NCI-H128 (cell line): ENCODE results near the gene ZNF574.
"Not testable (repeated sequence)": the region's sequence is repeated elsewhere in the genome, so short reads cannot be mapped to it uniquely, and the experiment has no call there.

Experiments
- DNase-seq: peaks from one replicate; lab custom pipeline; 2025; ENCODE audit not compliant: unreplicated experiment; lab: John Stamatoyannopoulos, UW

Gene ZNF574, protein sequence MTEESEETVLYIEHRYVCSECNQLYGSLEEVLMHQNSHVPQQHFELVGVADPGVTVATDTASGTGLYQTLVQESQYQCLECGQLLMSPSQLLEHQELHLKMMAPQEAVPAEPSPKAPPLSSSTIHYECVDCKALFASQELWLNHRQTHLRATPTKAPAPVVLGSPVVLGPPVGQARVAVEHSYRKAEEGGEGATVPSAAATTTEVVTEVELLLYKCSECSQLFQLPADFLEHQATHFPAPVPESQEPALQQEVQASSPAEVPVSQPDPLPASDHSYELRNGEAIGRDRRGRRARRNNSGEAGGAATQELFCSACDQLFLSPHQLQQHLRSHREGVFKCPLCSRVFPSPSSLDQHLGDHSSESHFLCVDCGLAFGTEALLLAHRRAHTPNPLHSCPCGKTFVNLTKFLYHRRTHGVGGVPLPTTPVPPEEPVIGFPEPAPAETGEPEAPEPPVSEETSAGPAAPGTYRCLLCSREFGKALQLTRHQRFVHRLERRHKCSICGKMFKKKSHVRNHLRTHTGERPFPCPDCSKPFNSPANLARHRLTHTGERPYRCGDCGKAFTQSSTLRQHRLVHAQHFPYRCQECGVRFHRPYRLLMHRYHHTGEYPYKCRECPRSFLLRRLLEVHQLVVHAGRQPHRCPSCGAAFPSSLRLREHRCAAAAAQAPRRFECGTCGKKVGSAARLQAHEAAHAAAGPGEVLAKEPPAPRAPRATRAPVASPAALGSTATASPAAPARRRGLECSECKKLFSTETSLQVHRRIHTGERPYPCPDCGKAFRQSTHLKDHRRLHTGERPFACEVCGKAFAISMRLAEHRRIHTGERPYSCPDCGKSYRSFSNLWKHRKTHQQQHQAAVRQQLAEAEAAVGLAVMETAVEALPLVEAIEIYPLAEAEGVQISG

DNA sequence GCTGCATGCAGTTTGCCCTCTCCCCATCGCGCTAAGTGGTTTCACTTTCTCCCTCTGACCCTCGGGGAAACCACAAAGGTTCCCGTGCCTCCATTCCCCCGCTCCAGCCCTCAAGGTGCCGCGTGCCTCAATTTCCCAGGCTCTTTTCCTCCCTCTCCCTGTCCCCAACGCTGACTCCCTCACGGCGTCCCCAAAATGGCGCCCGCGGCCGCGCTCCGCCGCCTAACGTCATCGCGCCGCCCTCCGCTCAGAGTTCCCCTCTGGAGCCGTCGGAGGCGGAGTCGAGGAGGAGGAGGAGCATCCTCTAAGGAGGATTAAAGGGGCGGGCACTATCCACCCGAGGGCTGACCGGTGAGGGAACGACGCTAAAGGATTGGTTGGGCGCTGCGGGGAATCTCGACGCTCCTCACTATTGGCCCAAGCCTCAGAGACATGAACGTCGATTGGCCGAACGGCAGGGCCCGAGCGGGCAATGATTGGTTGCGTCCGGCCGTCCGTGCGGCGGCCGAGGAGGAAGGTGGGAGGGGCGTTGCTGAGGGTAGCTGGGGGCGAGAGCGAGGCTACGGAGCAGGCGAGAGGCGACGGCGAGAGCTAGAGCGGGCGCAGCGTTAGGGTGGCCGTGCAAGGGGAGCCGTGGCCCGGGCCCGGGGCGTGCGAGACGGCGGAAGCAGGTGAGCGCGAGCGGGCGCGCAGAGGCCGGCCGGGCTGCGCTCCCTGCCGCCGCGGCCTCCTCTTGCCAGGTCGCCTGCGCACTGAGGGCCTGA, at the start of gene ZNF574:
ZNF574 (plus strand) TSS at position 551 of the 764 bp plus-strand sequence. CDS start 2,441 bp downstream, outside the sequence.
- peak; percentile 100 for DNase-seq

DNA sequence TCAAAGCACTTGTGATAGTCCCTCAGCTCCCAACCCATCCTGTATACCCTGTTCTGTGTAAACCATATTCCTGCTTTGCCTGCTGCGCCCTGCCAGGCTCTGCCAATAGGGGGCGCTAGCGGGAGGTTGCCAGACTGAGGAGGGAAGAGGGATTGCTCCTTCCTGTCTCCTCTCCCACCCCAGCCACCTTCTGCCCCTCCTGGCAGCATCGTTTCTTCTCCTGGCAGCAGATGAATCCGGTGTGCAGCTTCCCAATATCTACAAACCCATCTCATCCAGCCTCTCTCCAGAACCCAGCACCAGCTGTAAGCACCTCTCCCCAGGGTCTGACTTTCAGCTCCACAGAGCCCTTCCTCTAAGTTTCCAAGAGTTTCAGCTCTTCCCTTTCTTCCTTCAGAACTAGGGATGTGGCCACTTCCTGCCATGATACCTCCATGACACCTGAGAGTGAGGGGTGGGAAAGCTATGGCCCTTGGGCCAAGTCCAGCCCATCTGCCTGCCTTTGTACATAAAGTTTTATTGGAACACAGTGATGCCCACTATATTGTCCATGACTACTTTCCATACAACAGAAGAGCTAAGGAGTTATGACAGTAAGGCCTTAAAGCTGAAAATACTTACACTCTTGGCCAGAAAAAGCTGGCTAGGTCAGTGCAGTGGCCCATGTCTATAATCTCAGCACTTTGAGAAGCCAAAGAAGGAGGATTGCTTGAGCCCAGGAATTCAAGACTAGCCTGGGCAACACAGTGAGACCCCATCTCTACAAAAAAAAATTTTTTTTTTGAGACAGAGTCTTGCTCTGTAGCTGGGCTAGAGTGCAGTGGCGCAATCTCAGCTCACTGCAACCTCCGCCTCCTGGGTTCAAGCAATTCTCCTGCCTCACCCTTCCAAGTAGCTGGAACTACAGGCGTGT, 47.4 kb upstream of the ZNF574 start:
- no peak for DNase-seq

DNA sequence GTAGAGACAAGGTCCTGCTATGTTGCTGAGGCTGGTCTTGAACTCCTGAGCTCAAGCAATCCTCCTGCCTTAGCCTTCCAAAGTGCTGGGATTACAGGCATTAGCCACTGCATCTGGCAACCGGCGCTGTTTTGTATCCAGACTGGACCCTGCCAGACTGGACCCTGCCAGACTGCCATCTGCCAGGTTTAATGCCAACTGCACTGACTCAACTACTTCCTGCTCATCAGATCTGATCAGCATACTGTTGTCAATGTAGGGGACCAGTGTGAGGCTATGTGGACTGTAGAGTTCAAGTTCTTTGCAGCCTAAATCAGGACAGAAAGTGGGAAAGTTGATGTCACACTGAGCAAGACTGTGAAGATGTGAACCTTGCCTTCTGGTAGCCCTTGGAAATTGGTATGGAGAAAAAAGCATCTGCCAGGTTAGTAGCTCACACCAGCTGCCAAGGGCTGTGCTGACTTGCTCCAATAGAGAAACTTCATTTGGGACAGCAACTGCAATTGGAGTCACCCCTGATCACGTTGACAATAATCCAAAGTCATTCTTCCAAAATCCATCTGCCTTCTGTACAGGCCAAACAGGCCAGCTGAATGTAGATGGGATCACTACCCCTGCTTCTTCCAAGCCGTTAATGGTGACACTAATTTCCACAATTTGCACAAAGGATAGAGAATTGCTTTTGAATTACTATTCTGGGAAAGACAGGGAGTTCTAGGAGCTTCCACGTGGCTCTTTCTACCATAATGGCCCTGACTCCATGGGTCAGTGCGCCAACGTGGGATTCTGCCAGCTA, 45.1 kb upstream of the ZNF574 start:
- no peak for DNase-seq

DNA sequence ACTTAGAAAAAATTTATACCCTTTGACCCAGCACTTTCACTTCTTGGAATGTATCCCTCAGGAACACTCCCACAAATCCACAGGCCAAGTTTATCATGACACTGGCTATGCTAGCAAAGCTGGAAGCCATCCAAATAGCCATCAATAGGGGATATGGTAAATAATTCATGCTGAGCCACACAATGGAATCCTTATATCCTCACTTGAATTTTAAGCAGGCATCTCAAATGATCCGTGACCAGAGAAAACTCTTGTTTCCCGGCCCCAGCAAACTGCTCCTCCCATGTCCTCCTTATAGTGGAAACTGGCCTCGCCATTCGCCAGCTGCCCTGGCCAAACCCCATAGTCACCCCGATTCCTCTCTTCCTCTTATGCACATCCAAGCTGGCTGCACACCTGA, 43.5 kb upstream of the ZNF574 start:
- peak; percentile 95 for DNase-seq

DNA sequence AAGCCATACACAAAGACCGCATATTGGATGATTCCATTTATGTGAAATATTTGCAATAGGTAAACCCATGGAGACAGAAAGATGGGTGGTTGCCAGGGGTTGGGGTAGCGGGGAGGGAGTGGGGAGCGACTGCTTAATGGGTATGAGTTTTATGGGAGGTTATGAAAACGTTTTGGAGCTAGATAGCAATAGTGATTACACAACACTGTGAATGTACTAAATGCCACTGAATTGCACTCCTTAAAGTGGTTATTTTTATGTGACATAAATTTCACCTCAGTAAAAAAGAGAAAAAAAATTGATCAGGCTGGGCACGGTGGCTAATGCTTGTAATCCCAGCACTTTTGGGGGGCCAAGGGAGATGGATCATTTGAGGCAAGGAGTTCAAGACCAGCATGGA, 42.6 kb upstream of the ZNF574 start:
- no peak for DNase-seq

DNA sequence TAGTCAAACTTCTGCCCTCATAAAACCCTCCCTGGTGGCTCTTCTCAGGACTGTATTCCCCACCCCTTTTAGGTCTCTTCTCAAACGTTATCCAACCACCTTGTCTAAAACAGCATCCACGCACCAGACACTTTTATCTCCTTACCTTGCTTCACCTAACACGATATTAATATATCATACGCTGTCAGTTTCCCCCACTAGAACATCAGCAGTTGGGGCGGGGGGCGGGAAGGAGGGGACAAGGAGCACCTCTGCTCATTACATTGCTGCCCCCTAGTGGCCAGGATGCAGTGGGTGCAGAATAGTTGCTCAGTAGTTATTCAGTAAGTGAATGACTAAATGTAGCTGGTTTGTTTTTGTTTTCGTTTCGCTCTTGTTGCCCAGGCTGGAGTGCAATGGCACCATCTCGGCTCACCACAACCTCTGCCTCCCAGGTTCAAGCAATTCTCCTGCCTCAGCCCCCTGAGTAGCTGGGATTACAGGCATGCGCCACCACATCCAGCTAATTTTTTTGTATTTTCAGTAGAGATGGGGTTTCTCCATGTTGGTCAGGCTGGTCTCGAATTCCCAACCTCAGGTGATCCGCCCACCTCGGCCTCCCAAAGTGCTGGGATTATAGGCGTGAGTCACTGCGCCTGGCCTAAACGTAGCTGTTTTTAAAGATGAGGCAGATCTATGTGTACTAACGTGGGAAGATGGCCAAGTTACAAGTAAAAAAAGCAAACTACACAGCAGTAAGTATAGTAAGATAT, 41.1 kb upstream of the ZNF574 start:
- peak; percentile 16 for DNase-seq

DNA sequence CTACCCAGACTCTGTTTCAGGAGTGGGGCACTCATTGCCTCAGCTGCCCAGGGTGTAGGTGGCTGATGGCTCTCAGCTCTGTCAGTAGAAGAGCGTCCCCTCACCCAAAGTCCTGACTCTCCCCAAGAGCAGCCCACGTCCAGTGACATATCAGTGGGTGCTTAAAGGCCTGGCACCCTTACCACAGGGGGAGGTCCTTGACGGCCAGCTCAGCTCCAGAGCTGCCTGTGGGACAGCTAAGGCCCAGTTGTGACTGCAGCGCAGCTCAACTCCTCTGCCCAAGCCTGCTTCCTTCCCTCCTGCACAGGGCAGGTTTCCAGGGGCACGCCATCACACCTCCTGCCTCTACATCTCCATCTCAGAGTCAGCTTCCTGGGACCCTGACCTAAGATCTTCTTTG, 38.3 kb upstream of the ZNF574 start:
- DNase-seq: no peak

DNA sequence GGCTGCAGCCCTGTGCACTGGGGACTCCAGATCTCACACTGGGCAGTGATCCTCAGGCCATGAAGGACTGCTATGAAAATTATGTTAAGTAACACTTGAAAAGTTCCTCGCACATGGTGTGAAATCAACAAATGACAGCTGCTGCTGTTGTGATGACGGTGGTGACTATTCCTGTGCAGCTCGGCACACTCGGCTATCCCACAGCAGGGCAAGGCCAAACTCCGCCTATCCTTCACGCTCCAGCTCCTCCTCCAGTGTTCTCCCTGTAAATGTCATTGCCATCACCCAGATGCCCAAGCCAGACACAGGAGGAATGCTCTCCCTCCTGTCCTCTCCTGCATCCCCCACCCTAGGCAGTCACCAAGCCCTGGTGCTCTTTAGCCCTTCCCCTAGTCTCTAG, 37.3 kb upstream of the ZNF574 start:
- DNase-seq: no peak

DNA sequence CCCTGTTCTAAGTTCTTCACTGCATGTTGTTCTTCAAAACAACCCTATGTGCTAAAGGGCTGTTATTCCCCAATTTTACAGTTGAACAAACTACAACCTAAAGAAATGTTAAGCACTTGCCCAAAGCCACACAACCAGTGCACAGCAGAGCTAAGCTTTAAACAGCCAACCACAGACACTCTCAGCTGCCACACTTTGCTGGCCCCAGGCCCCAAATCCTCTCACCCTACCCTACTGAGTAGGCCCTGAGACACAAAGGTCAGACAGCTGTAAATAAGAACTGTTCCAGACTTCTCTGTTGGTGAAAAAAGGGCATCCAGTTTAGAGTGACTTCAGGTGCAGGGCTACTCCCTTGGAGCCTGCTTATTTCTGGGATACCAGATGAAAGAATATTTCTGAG, 35.9 kb upstream of the ZNF574 start:
- no peak for DNase-seq

DNA sequence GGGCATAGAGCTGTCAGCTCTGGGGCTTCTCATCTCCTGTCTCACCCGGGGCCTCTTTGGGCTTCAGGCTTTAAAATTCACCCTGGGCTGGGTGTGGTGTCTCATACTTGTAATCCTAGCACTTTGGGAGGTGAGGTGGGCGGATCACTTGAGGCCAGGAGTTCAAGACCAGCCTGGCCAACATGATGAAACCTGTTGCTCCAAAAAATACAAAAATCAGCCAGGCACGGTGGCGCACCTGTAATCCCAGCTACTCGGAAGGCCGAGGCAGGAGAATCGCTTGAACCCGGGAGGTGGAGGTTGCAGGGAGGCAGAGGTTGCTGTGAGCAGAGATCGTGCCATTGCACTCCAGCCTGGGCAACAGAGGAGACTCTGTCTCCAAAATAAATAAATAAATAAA, 35.5 kb upstream of the ZNF574 start:
- not testable (repeated sequence) for DNase-seq

DNA sequence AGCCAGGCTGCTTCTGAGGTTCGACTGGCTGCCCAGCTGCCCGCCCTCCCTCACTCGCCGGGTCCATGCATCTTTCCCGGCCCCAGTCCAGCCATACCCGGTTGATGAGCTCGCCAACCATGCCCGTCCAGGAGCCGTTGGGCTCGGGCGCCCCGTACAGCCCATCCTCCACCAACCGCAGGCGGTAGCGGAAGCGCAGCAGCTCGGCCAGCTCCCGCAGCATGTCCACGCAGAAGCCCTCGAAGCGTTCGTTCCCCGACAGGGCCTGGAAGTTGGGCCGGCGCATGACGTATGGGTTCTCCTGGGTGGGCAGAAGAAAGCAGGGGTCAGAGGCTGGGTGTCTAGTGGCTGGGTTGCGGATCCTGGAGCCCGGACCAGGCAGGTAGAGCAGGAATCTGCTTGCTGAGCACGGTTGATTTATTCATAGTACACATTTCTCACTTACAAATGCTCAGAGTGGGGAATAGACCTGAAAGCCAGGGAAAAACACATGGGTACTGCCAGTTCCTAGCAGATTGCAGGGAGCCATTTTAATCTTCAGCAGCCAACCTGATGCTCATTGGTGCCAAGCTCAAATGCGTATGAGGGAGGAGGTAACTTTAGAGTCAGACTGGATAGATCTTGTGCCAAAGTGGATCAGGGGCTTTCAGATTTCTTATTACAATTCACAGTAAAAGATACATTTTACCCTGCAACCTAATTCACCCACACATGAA, 33.4 kb upstream of the ZNF574 start:
- DNase-seq: no peak

DNA sequence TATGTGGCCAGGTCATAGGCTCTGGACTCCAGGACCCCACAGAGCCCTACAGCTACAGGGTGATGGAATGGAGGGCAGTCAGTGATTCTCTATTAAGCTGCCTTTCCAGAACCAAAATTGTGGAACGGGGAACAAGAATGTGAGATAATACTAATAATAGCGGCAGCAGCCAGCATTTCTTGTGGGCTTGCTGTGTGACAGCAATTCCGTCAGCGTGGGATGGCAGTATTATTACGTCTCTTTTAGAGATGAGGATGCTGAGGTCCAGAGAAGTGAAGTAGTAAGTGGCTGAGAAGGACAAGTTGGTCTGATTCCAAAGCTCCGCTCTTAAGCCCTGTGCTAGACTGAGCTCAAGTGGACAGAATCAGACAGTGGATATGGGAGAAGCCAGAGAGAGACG, 30.4 kb upstream of the ZNF574 start:
- no peak for DNase-seq

DNA sequence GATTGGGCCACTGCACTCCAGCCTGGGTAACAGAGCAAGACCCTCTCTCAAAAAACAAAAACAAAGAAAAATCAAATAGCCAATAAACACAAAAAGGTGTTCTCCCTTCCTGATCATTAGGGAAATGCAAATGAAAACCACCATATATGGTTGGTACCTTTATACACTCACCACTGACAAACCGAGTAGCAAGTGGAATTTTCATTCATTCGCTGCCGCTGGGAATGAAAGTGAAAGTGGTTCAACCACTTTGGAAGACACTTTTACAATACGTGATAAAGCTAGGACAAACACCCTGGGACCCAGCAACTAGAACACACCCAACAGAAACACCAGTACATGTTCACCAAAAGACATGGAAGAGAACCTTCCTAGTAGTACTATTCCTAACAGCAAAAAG, 27.0 kb upstream of the ZNF574 start:
- DNase-seq: no peak

DNA sequence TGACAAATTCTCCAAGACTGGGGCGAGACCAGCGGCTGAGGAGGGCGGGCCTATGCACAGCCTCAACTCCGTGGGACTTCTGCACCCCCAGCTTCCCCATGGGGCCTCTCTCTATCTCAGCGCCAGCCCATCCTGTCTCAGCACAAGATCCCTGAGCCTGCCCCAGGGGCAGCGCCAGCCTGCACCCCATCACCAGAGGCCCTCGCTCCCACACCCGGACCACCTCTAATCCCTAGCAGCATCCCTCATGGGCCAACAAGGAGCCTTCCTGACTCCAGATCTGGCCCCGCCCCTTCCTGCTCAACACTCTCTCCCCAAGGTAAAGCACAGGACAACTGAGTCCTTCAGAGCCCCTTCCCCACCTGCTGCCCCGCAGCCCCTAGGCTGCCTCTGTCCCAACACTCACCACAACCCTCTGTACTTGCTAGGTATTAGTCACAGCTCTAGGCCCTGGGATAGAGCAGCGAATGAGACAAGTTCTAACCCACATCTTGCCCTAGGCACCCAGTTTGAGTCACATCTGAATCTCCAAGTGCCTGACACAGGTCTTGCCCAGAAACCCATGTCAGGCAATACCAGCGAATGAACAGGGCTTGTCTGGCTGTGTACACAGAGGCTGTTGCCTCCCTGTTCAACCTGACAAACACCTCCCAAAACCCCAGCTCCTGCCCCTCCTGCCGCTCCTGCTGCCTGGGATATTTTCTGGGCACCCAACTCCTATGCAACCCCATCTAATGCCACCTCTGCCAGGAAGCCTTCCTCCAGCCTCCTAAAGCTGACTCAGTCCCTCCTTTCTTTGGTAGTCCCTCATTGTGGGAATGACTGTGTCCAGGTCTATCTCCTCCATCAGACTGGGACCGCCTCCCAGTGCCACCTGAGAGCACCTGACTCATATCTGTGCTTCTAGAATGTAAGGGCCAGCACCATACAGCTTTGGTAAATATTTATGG, 24.5 kb upstream of the ZNF574 start:
- no peak for DNase-seq

DNA sequence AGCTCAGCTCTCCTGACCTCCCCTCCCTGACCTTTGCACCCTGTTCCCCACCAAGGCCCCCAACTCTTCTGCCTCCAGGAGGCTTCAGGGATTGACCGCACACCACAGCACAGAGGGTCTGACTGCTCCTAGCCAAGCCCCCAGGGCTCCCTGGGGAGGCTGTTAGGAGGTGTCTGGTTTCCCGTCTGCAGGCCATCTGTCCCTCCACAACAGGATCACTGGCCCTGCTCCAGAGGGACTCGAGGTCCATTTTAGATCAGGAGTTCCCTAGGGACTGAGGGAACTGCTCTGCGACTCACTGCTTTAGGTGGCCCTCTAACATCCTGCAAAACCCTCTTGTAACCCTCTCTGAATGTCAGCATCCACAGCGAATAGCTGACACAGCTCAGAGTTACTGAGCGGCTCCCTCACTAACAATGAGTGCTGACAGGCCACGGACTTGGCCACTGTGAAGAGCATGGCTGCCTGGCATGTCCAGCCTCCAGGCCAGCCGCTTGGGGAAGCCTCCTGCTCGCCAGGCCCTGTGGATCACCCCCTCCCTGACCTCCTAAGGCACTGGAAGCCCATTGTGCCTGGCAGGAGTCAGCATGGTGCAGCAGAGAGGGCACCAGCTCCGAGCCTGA, 23.6 kb upstream of the ZNF574 start:
- no peak for DNase-seq

DNA sequence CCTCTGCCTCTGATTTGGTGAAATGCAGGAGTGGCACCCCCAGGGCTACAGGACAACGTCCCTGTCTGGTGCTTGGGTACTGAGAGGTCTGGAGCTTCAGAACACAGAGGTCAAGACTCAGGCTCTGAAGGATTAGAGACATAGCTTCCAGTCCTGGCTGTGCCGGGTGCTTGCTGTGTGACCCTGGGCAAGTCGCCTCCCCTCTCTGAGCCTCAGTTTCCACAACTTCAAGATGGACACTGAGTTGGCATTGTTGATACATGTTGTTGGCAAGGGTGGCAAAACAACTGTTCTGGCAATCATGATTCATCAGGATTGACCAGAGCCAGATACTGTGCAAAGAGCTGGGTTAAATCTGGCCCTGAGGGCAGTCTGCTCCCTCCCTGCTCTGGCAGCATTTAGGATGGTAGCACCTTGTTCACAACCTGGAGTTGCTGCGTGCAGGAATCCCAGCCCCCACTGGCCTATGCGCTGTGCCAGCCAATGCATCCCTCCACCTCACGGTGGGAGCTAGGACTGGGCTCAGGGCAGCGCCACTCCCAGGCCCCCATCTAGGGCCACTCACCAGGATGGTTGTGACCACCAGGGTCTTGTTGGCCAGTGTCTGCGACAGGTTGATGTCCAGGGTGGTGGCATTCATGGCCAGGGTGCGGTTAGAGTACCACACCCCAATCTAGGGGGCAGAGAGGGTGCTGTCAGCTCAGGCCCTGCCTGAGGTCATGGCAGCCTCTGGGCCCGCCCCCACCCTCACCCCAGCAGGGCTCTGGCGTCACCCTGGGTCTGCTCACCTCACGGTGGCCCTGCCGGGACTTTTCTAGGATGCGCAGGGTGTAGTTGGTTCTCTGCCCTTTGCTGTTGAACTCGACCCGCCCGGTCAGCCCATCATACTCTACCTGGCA, 22.7 kb upstream of the ZNF574 start:
- no peak for DNase-seq
